ENCODE measurements around the gene OR10A7.
"Not testable (repeated sequence)": the region's sequence is repeated elsewhere in the genome, so short reads cannot be mapped to it uniquely, and the experiment has no call there.

DNA sequence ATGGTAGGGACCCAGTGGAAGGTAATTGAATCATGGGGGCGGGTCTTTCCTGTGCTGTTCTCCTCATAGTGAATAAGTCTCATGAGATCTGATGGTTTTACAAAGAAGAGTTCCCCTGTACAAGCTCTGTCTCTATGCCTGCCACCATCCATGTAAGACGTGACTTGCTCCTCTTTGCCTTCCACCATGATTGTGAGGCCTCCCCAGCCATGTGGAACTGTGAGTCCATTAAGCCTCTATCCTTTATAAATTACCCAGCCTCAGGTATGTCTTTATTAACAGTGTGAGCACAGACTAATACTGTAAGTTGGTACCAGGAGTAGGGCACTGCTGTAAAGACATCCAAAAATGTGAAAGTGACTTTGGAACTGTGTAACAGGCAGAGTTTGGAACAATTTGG, 49.0 kb upstream of the OR10A7 start:
- not testable (repeated sequence) for TF ChIP-seq ELF4 (IDR thresholded peaks at IDR 0.05); NFRKB (IDR thresholded peaks at IDR 0.05); SP1 (IDR thresholded peaks at IDR 0.05); BHLHE40 (IDR thresholded peaks at IDR 0.05; ENCODE audit: borderline replicate concordance); ARNT (IDR thresholded peaks at IDR 0.05); SUZ12 (IDR thresholded peaks at IDR 0.05); TARDBP (IDR thresholded peaks at IDR 0.05); FOXK2 (IDR thresholded peaks at IDR 0.05); FOXM1 (IDR thresholded peaks at IDR 0.05; ENCODE audit: borderline replicate concordance); ZNF384 (IDR thresholded peaks at IDR 0.05); HDGF (IDR thresholded peaks at IDR 0.05; ENCODE audit: borderline replicate concordance); CTBP1 (IDR thresholded peaks at IDR 0.05; ENCODE audit: borderline replicate concordance)
- TF ChIP-seq, protein P1, sequence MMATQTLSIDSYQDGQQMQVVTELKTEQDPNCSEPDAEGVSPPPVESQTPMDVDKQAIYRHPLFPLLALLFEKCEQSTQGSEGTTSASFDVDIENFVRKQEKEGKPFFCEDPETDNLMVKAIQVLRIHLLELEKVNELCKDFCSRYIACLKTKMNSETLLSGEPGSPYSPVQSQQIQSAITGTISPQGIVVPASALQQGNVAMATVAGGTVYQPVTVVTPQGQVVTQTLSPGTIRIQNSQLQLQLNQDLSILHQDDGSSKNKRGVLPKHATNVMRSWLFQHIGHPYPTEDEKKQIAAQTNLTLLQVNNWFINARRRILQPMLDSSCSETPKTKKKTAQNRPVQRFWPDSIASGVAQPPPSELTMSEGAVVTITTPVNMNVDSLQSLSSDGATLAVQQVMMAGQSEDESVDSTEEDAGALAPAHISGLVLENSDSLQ (IDR thresholded peaks at IDR 0.05), result not testable (repeated sequence)

Measured in HEK293T (cell line).